HepG2 (cell line): ENCODE measurements around the gene COPS4. TPM values are rescaled to one million over a fixed set of nuclear protein-coding genes. Genes with fewer than 3 reads are reported as not detected.

ENCODE experiments used
- CREB1 ChIP-seq, 2 experiments: fragments of 450-650 bp in 1 of 2; IDR thresholded peaks; 2 replicates each; pipeline ENCODE4 v1.6.1; 2016 to 2017; ENCODE audit warnings: control low read depth in 1 of 2, mild to moderate bottlenecking in 1 of 2, missing compliant biosample characterization in 1 of 2, missing genetic modification characterization in 1 of 2
- DR1 ChIP-seq: sonication (generic); formaldehyde crosslinking; IDR thresholded peaks from 2 replicates; pipeline ENCODE4 v1.8.0; 2021; ENCODE audit warnings: mild to moderate bottlenecking, missing genetic modification reagents, inconsistent platforms
- EEA1 ChIP-seq: sonication (generic); formaldehyde crosslinking; IDR thresholded peaks from 2 replicates; pipeline ENCODE4 v1.5.1; 2020; ENCODE audit warnings: mild to moderate bottlenecking, missing genetic modification reagents, borderline replicate concordance
- HMGXB4 ChIP-seq, 2 experiments: sonication (generic) in 1 of 2; formaldehyde crosslinking in 1 of 2; IDR thresholded peaks; 2 replicates each; pipeline versions ENCODE4 v1.4.0 to v1.6.1; 2018 to 2020; ENCODE audit warnings: missing genetic modification reagents in 2 of 2, borderline replicate concordance in 1 of 2, low read depth in 1 of 2, mild to moderate bottlenecking in 1 of 2, missing biosample characterization in 1 of 2
- MAZ ChIP-seq, 2 experiments: sonication (generic) in 1 of 2; formaldehyde crosslinking in 1 of 2; IDR thresholded peaks; 2 replicates each; pipeline versions ENCODE4 v1.5.0 to v1.6.1; 2012 to 2020; ENCODE audit warnings: low read depth in 2 of 2, mild to moderate bottlenecking in 2 of 2, borderline replicate concordance in 1 of 2, improper control_type of control experiment in 1 of 2, low read length in 1 of 2, missing genetic modification reagents in 1 of 2, moderate library complexity in 1 of 2
- MIER2 ChIP-seq: IDR thresholded peaks from 2 replicates; pipeline ENCODE4 v1.6.1; 2016; ENCODE audit warnings: missing biosample characterization, missing genetic modification reagents
- MIER3 ChIP-seq: IDR thresholded peaks from 2 replicates; pipeline ENCODE4 v1.6.1; 2016; ENCODE audit warnings: missing compliant biosample characterization, borderline replicate concordance
- MLXIP ChIP-seq: sonication (generic); formaldehyde crosslinking; IDR thresholded peaks from 2 replicates; pipeline ENCODE4 v1.9.0; 2021; ENCODE audit warnings: missing genetic modification reagents, borderline replicate concordance
- NR2C2 ChIP-seq: sonication (generic); formaldehyde crosslinking; IDR thresholded peaks from 2 replicates; pipeline ENCODE4 v1.4.0; 2020; ENCODE audit warnings: missing genetic modification reagents, mild to moderate bottlenecking, moderate library complexity, borderline replicate concordance
- NR2F1 ChIP-seq, 2 experiments: fragments of 450-650 bp in 1 of 2; formaldehyde crosslinking in 1 of 2; IDR thresholded peaks; 2 replicates each; pipeline versions ENCODE4 v1.5.0 to v1.6.1; 2016 to 2020; ENCODE audit warnings: mild to moderate bottlenecking in 1 of 2, missing compliant biosample characterization in 1 of 2, missing genetic modification reagents in 1 of 2, moderate library complexity in 1 of 2
- RFXANK ChIP-seq: IDR thresholded peaks from 2 replicates; pipeline ENCODE4 v1.6.1; 2016
- RXRA ChIP-seq: sonication (generic); formaldehyde crosslinking; IDR thresholded peaks from 2 replicates; pipeline ENCODE4 v1.5.1; 2020; ENCODE audit warnings: missing genetic modification reagents
- SP5 ChIP-seq: IDR thresholded peaks from 2 replicates; pipeline ENCODE4 v1.6.1; 2016; ENCODE audit warnings: low read depth, borderline replicate concordance
- SRF ChIP-seq: IDR thresholded peaks from 2 replicates; pipeline ENCODE4 v1.6.1; 2011; ENCODE audit warnings: mild to moderate bottlenecking, low read depth, low read length, moderate library complexity
- XRCC5 ChIP-seq: fragments of 200-400 bp; formaldehyde crosslinking; optimal IDR thresholded peaks from 2 replicates; pipeline ENCODE3; 2017; ENCODE audit warnings: mild to moderate bottlenecking, low read length
- ZFYVE20 ChIP-seq: sonication (generic); formaldehyde crosslinking; IDR thresholded peaks from 2 replicates; pipeline ENCODE4 v1.8.0; 2023; ENCODE audit warnings: low read depth, mild to moderate bottlenecking, moderate library complexity, missing genetic modification reagents, borderline replicate concordance
- ZNF17 ChIP-seq: sonication (generic); formaldehyde crosslinking; IDR thresholded peaks from 2 replicates; pipeline ENCODE4 v1.5.0; 2020; ENCODE audit warnings: mild to moderate bottlenecking, missing genetic modification reagents
- ZNF441 ChIP-seq: sonication (generic); formaldehyde crosslinking; IDR thresholded peaks from 2 replicates; pipeline ENCODE4 v1.7.0; 2021; ENCODE audit warnings: missing genetic modification reagents, borderline replicate concordance
- ZNF564 ChIP-seq: sonication (generic); formaldehyde crosslinking; IDR thresholded peaks from 2 replicates; pipeline ENCODE4 v1.8.1; 2023; ENCODE audit warnings: mild to moderate bottlenecking, missing genetic modification reagents
- ZNF672 ChIP-seq: sonication (generic); formaldehyde crosslinking; IDR thresholded peaks from 2 replicates; pipeline ENCODE4 v1.8.1; 2022; ENCODE audit warnings: missing genetic modification reagents
- ZNF703 ChIP-seq: sonication (generic); formaldehyde crosslinking; IDR thresholded peaks from 2 replicates; pipeline ENCODE4 v1.5.1; 2020; ENCODE audit warnings: missing genetic modification reagents, mild to moderate bottlenecking, moderate library complexity, borderline replicate concordance
- ZNF792 ChIP-seq: IDR thresholded peaks from 2 replicates; pipeline ENCODE4 v1.6.1; 2016
- ZNF891 ChIP-seq: sonication (generic); formaldehyde crosslinking; IDR thresholded peaks from 2 replicates; pipeline ENCODE4 v1.5.0; 2020; ENCODE audit warnings: mild to moderate bottlenecking, missing genetic modification reagents
- ZSCAN21 ChIP-seq: sonication (generic); formaldehyde crosslinking; IDR thresholded peaks from 2 replicates; pipeline ENCODE4 v1.8.0; 2022; ENCODE audit warnings: mild to moderate bottlenecking, missing genetic modification reagents, moderate library complexity, borderline replicate concordance
- polyA plus RNA-seq, 8 experiments: library from polyadenylated mRNA; depleted of rRNA in 3 of 8; stranded (reverse) in 7 of 8; unstranded in 1 of 8; fragments of >200 nt; fragmentation: Illumina TruSeq in 4 of 8; extraction: Trizol in 4 of 8; gene quantifications; 2 replicates each; pipeline versions ENCODE4 v1.2.1 to v1.2.3, GENCODE V29; 2011 to 2016; ENCODE audit warnings: low read depth in 4 of 8, missing spikeins in 1 of 8, mixed read lengths in 1 of 8; ENCODE audit not compliant: insufficient read depth in 1 of 8
- total RNA-seq, 5 experiments: library from RNA; depleted of rRNA; stranded (reverse); fragments of >200 nt; fragmentation: Illumina TruSeq; extraction: Trizol; gene quantifications; 2 replicates each; pipeline ENCODE4 v1.2.3, GENCODE V29; 2016; ENCODE audit warnings: low read depth in 1 of 5
- TF ChIP-seq, protein P1 (sequence below): sonication (generic); formaldehyde crosslinking; IDR thresholded peaks from 2 replicates; pipeline ENCODE4 v1.9.0; 2022; ENCODE audit warnings: low read depth, missing genetic modification reagents

Gene COPS4
- total and polyA plus RNA-seq, 2 of the 13 experiments (the other 11 are each of a cell fraction or from before 2014, with no cell fraction given), result 28.8 to 52.5 TPM

- TF ChIP-seq ZNF792 (CRISPR knock-in tag), result no peak
- TF ChIP-seq ZNF441 (CRISPR knock-in tag), result no peak
- TF ChIP-seq ZNF891, result no peak
- TF ChIP-seq ZNF703 (CRISPR knock-in tag), result no peak
- no peak for TF ChIP-seq MAZ (IDR thresholded peaks at IDR 0.05; ENCODE audit: borderline replicate concordance, low read depth, low read length)
- no peak for TF ChIP-seq MAZ (CRISPR knock-in tag; IDR thresholded peaks at IDR 0.05; ENCODE audit: low read depth)
- TF ChIP-seq, protein P1, sequence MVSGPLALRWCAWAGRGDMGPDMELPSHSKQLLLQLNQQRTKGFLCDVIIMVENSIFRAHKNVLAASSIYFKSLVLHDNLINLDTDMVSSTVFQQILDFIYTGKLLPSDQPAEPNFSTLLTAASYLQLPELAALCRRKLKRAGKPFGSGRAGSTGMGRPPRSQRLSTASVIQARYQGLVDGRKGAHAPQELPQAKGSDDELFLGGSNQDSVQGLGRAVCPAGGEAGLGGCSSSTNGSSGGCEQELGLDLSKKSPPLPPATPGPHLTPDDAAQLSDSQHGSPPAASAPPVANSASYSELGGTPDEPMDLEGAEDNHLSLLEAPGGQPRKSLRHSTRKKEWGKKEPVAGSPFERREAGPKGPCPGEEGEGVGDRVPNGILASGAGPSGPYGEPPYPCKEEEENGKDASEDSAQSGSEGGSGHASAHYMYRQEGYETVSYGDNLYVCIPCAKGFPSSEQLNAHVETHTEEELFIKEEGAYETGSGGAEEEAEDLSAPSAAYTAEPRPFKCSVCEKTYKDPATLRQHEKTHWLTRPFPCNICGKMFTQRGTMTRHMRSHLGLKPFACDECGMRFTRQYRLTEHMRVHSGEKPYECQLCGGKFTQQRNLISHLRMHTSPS (CRISPR knock-in tag), result no peak
- TF ChIP-seq CREB1 (IDR thresholded peaks at IDR 0.05), result no peak
- TF ChIP-seq CREB1 (CRISPR knock-in tag; IDR thresholded peaks at IDR 0.05), result peak; percentile 57; the same call in 1 of the 2 replicates
- TF ChIP-seq SRF, result peak; percentile 73
- TF ChIP-seq HMGXB4 (CRISPR knock-in tag; IDR thresholded peaks at IDR 0.05; ENCODE audit: borderline replicate concordance in 1 of 2, low read depth in 1 of 2), result no peak
- no peak for TF ChIP-seq NR2F1 (CRISPR knock-in tag; IDR thresholded peaks at IDR 0.05)
- TF ChIP-seq ZFYVE20 (CRISPR knock-in tag), result no peak
- no peak for TF ChIP-seq NR2C2
- TF ChIP-seq ZSCAN21 (CRISPR knock-in tag), result no peak
- TF ChIP-seq MIER2 (CRISPR knock-in tag), result no peak
- no peak for TF ChIP-seq EEA1 (CRISPR knock-in tag)
- TF ChIP-seq MLXIP, result no peak
- no peak for TF ChIP-seq RXRA (CRISPR knock-in tag)
- TF ChIP-seq ZNF17 (CRISPR knock-in tag), result no peak
- no peak for TF ChIP-seq SP5 (CRISPR knock-in tag)
- TF ChIP-seq DR1 (CRISPR knock-in tag), result no peak
- TF ChIP-seq ZNF564 (CRISPR knock-in tag), result no peak
- no peak for TF ChIP-seq XRCC5
- TF ChIP-seq ZNF672 (CRISPR knock-in tag), result no peak
- no peak for TF ChIP-seq MIER3 (CRISPR knock-in tag)
- TF ChIP-seq RFXANK (CRISPR knock-in tag), result no peak
Measured at GRCh38 chr4:83114576-83114975, 79.6 kb downstream of the COPS4 start, which contains the start of gene PLAC8 (continued).
